GM12872 (cell line): Measurements from ENCODE around the gene OPCML.

ENCODE experiments used
- TF ChIP-seq, protein P1 (sequence below): IDR thresholded peaks from 3 replicates; pipeline ENCODE4 v1.5.1; 2011; ENCODE audit warnings: low read depth, mild to moderate bottlenecking, low read length, moderate library complexity; ENCODE audit not compliant: insufficient read depth

Gene OPCML

DNA sequence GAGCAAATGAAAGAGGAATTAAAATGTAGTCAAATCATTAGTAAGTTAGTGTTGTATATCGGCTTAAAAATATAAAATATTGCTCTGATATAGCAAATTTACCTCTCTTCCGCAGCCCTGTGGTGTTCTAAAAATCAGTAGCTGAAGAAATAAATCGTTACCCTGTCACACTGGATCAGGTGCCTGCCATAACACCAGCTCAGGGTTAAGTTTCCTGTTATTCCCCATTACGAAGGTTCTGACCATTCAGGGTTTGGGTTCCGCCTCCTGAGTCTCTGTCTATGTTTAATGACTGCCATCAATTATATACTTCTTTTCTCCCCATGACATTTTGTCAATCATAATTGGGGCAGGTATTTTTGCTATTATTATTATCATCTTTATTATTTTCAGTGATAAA is 658.5 kb downstream of the OPCML start:
- TF ChIP-seq, protein P1, sequence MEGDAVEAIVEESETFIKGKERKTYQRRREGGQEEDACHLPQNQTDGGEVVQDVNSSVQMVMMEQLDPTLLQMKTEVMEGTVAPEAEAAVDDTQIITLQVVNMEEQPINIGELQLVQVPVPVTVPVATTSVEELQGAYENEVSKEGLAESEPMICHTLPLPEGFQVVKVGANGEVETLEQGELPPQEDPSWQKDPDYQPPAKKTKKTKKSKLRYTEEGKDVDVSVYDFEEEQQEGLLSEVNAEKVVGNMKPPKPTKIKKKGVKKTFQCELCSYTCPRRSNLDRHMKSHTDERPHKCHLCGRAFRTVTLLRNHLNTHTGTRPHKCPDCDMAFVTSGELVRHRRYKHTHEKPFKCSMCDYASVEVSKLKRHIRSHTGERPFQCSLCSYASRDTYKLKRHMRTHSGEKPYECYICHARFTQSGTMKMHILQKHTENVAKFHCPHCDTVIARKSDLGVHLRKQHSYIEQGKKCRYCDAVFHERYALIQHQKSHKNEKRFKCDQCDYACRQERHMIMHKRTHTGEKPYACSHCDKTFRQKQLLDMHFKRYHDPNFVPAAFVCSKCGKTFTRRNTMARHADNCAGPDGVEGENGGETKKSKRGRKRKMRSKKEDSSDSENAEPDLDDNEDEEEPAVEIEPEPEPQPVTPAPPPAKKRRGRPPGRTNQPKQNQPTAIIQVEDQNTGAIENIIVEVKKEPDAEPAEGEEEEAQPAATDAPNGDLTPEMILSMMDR = no peak

DNA sequence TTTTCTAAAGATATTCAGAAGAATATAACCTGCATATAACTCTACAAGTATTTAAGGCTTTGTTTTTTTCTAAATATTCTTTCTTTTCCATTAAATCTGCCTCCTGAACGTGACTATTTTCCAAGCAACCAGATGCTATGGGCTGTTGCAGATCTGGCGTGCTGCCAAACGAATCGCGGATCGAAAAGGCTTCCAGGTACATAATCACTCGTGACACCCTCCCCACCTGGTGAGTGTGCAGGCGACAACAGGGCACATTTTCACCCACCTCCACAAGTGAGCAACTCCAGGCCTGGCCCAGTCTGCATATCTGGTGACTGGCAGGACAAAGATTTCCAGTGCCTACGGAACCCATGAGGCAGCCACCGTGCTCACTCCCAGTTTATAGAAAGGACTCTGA is 660.1 kb downstream of the OPCML start:
- TF ChIP-seq, protein P1 = no peak

DNA sequence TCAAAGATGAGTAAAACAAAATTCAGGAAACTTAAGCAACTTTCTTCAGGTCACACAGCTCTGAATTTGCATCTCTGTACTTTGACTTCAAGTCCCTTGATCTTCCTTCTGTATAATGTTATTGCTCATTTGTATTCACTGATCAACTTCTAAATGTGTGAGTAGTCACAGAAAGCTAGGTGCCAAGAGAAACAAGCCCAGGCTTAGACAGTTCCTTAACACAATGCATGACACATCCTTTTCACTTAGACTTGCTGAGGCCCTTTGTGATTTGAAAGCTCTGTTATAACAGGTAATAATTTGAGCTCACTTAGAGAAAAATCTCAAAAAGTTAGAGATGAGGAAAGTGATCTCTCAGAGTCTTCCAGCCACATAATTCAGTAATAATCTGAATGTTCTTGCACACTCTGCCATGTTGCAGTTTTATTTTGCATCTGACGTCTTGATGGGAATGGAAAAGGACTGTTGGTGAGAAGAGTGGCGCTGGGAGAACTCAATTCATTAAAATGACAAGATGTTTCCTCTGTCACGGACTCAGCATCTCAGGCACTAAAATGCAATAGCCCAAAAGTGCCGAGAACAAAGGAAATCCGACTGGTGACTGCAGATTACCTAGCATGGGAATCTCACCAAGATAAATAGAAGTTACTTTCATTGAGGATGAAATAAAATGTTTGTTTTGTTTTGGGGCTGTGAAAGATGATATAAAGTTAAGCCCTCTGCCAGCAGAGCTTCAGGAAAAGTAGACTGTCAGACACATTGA is 665.3 kb downstream of the OPCML start:
- TF ChIP-seq, protein P1 = no peak

DNA sequence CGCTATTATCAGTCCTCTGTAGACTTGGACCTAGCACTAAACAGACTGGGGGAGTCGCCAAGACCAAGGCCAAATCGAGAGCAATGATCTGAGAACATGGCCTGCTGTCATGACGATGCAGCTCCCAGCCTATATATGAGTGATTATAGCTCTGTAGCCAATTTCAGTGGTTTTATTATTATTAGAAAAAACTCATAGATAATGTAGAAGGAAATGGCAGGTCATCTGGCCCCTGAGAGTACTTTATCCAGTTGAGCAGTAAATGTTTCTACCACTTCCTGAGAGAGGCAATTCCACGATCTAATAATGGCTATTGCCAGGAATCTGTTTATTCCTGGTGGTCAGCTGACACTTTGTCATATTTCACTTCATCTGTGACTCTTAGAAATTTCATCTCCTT is 666.7 kb downstream of the OPCML start:
- TF ChIP-seq, protein P1 = no peak

GRCh38 chr11:132864811-132865576 is 667.3 kb downstream of the OPCML start:
- TF ChIP-seq, protein P1 = no peak

DNA sequence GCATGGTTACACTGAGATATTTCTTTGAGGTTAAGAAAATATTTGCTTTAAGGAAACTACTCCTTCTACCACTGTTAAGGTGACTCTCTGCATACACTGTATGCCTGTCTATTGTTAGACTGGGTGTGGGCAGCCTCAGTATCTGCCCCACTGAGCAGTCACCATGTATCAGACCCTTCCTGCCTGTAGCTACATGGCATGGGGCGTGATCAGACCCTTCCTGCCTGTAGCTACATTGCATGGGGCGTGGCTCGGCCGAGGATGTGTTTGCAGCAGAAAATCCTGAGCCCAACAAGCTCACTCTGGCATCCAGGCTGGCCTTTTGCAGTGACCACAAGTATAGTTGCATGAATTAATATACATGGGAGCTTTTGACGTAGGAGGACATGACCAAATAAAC is 669.4 kb downstream of the OPCML start:
- TF ChIP-seq, protein P1 = no peak

- TF ChIP-seq, protein P1 = no peak
These were observed 670.2 kb downstream of the OPCML start for GRCh38 chr11:132862137-132862536.
